Epithelial cell of proximal tubule (primary cell): Measurements from ENCODE around the gene KLK3. TPM values are rescaled to one million over a fixed set of nuclear protein-coding genes. Genes with fewer than 3 reads are reported as not detected.
"Not testable (repeated sequence)": the region's sequence is repeated elsewhere in the genome, so short reads cannot be mapped to it uniquely, and the experiment has no call there.

Source experiments
- DNase-seq: peaks from one replicate; pipeline ENCODE4 v3.0.0-alpha.2; 2011; ENCODE audit warnings: low read depth
- H3K4me3 ChIP-seq: 2 replicates; pipeline ENCODE4 v1.5.1; 2011; ENCODE audit warnings: low read depth, mild to moderate bottlenecking, low read length
- CTCF ChIP-seq: conservative IDR thresholded peaks from 2 replicates; pipeline ENCODE4 v1.5.1; 2012; ENCODE audit warnings: low read depth, mild to moderate bottlenecking, low read length
- total RNA-seq: library from RNA; depleted of rRNA; stranded (reverse); fragments of >200 nt; gene quantifications from 2 replicates; pipeline ENCODE4 v1.2.3, GENCODE V29; 2015

The KLK3 gene
- total RNA-seq = not detected in 2 replicates

GRCh38 chr19:50854636-50855410, at the start of gene KLK3:
Gene KLK3 (plus strand): TSS chr19:50854915. CDS start chr19:50854956, 41 bp downstream.
- no peak for DNase-seq
- H3K4me3 ChIP-seq = no peak within 1 kb of the TSS
- no peak for TF ChIP-seq CTCF

DNA sequence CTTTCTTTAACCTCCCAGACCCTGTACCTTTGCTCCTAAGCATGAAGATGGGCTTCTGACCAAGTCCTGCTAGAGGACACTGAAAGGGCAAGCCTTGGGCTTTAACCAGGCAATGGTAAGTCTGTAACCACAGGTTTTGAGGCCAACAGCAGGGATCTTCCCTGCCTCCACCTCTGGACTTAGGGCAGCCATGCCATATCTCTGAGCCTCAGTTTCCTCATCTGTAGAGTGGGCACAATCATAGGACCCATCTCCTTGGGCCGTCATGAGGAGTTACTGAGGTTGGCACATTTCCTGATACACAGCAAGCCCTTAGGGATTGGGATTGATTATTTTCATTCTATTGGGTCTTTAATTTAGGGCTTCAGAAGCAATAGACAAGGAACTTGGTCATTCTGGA, 45.9 kb upstream of the KLK3 start:
- no peak for DNase-seq
- H3K4me3 ChIP-seq = no peak overlapping the region
- no peak for TF ChIP-seq CTCF

GRCh38 chr19:50811622-50812238, 43.0 kb upstream of the KLK3 start:
- DNase-seq, H3K4me3 ChIP-seq: not testable (repeated sequence)

- DNase-seq = no peak
- TF ChIP-seq CTCF = no peak
- H3K4me3 ChIP-seq = no peak overlapping the region
Measured at GRCh38 chr19:50812474-50812873, 42.2 kb upstream of the KLK3 start.

- no peak overlapping the region for H3K4me3 ChIP-seq
- no peak for TF ChIP-seq CTCF
- DNase-seq = no peak
Measured at GRCh38 chr19:50814883-50815282, 39.8 kb upstream of the KLK3 start.

- DNase-seq = no peak
- no peak for TF ChIP-seq CTCF
- H3K4me3 ChIP-seq = no peak overlapping the region
Measured at GRCh38 chr19:50815439-50815838, 39.3 kb upstream of the KLK3 start.

DNA sequence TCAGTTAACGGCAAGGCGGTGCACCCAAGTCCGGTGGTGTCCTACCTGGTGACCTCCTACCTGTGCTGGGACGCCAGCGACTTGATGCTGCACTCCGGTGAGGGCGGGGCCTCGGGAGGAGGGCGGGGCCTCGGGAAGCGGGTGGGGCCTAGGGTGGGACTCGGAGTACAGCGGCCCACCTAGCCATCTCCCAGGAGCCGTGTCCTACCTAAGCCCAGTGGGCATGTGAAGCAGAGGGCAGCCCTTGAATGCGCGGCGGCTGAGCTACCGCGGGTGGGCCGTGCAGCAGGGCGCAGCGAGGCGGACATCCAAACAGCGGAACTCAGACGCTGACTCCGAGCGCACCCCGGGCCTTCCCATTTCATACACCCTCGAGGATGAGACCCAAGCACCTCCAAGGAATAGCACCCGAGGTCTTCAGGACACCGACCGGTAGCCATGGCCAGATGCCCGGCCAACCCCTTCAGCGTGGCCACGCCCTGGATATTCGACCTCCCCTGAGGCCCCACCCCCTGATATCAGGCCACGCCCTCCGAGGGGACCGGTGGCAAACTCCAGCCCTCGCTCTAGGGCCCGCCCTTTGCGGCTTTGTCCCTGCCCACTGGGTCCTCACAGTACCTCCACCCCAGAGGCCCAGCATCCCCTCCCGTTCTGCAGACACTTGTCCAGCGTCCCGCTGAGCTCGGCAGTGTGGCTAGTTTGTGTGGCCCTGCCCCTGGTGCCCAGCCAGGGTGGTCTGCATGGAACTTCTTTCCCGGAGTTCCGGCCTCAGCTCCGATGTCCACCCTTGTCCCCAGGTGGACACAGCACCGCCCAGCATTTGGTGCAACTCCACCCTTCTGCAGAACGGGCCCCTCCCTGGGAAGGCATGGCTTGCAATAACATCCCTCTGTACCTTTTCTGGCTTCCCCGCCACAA, 36.5 kb upstream of the KLK3 start:
- no peak for DNase-seq
- H3K4me3 ChIP-seq = peak overlapping the region; percentile 43
- no peak for TF ChIP-seq CTCF
